Urinary bladder (tissue), 4 donors: ENCODE results near the gene BTBD19. TPM values are rescaled to one million over a fixed set of nuclear protein-coding genes. Genes with fewer than 3 reads are reported as not detected.

Source experiments
- DNase-seq: peaks from one replicate; pipeline ENCODE4 v3.0.0-alpha.2; 2015; ENCODE audit errors: extremely low spot score
- H3K27ac ChIP-seq: one replicate; pipeline ENCODE4 v1.5.1; 2013; ENCODE audit warnings: low read depth, mild to moderate bottlenecking, moderate library complexity
- H3K36me3 ChIP-seq: one replicate; pipeline ENCODE4 v1.6.1; 2013; ENCODE audit warnings: mild to moderate bottlenecking, moderate library complexity; ENCODE audit not compliant: insufficient read depth
- H3K4me1 ChIP-seq: one replicate; pipeline ENCODE4 v1.6.1; 2013; ENCODE audit warnings: mild to moderate bottlenecking, moderate library complexity; ENCODE audit not compliant: insufficient read depth
- H3K4me3 ChIP-seq: one replicate; pipeline ENCODE4 v1.5.1; 2013; ENCODE audit warnings: low read depth, low read length
- WGBS: extraction: QIAGEN DNeasy Blood & Tissue Kit; methylation state at CpG from one replicate; pipeline ENCODE4 v1.1.7; 2013; 5-methylcytosine and 5-hydroxymethylcytosine counted together
- polyA plus RNA-seq: library from polyadenylated mRNA; stranded (reverse); fragments of 200-250 nt; gene quantifications from one replicate; pipeline ENCODE4 v1.2.3, GENCODE V29; 2013
- total RNA-seq: library from RNA; depleted of rRNA; stranded (reverse); fragments of >200 nt; gene quantifications from one replicate; pipeline ENCODE4 v1.2.3, GENCODE V29; 2014
- donor health status: healthy with polysubstance abuse.
- donor health status: healthy.

BTBD19 gene
- total and polyA plus RNA-seq, 2 donors = 4.3 to 5.3 TPM

DNA sequence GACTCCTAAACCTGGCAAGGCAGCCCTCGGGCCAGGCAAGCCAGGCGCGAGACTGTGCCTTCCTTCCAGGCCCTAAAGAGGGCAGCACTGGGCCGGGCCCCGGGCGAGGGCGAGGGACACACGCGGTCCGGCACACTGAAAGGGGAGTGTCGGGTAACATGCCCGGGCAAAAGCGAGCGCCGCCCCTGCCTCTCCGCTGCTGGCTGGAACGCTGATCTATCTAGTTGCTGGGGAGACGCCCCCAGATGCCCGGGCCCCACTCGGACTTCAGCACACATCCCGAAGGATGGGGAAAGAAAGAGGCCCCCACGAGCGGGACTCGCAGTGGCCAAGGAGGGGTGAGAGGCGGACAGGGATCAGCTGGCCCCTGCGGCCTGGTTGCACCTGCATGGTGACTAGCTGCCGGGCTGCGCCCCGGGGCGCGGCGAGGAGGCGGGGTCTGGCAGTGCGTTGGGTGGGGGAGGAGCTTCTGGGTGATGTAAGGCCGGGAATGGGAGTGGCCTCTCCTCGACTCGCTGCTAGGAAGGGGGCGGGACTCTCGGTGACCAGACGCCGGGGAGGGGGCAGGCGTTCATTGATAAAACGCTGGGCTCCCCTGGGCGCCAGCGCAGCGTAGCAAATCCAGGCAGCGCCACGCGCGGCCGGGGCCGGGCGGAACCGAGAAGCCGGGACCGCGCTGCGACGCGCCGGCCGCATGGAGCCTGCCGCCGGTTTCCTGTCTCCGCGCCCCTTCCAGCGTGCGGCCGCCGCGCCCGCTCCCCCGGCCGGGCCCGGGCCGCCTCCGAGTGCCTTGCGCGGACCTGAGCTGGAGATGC lies 8.3 kb upstream of the BTBD19 start, which contains the start of gene PLK3:
TSS of gene PLK3 (plus strand) at position 608 of the 815 bp plus-strand sequence. CDS start at position 695, 87 bp downstream.
- no peaks in the 10 kb centered on the region for H3K36me3 ChIP-seq
- DNase-seq = peak; percentile 93
- no peaks in the 10 kb centered on the region for H3K4me1 ChIP-seq
- under 1% methylated on average over 79 of the region's 79 CpGs for WGBS
- peak within 1 kb of the TSS; percentile 83 for H3K27ac ChIP-seq
- peak within 1 kb of the TSS; percentile 77 for H3K4me3 ChIP-seq

DNA sequence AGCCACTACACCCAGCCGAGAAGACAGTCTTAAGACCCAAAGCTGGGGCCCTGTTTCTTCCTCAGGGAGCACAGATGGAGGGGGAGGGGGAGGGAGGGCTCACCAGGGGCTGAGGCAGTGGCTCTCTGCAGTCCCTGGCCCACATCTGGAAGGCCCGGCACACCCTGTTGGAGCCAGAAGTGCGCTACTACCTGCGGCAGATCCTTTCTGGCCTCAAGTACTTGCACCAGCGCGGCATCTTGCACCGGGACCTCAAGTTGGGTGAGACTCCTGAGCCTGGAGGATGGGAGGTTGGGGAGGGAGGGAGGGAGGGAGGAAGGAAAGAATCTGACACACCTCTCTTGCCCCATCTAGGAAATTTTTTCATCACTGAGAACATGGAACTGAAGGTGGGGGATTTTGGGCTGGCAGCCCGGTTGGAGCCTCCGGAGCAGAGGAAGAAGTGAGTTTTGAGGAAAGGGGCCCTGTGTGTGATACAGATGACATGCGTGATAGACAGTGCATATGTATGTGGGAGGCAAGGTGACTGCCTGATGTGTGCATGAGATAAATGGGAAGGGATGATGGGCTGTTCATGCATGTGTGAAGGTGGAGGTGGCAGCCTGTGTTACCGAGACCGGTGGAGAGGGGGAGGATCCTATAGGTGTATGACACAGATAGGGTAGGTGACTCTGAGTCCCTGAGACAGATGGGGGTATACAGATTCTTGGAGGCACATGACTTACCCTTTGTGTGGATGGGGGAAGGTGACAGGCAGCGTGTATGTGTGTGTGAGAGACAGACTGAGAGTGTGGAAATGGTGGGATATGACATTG lies 6.6 kb upstream of the BTBD19 start:
- Histone ChIP-seq H3K36me3 (no peaks in the 10 kb centered on the region), H3K27ac (peak overlapping the region; percentile 53), H3K4me1 (no peaks in the 10 kb centered on the region), H3K4me3 (peak overlapping the region; percentile 5)
- WGBS = 69% methylated on average over 13 of the region's 13 CpGs
- DNase-seq = no peak

DNA sequence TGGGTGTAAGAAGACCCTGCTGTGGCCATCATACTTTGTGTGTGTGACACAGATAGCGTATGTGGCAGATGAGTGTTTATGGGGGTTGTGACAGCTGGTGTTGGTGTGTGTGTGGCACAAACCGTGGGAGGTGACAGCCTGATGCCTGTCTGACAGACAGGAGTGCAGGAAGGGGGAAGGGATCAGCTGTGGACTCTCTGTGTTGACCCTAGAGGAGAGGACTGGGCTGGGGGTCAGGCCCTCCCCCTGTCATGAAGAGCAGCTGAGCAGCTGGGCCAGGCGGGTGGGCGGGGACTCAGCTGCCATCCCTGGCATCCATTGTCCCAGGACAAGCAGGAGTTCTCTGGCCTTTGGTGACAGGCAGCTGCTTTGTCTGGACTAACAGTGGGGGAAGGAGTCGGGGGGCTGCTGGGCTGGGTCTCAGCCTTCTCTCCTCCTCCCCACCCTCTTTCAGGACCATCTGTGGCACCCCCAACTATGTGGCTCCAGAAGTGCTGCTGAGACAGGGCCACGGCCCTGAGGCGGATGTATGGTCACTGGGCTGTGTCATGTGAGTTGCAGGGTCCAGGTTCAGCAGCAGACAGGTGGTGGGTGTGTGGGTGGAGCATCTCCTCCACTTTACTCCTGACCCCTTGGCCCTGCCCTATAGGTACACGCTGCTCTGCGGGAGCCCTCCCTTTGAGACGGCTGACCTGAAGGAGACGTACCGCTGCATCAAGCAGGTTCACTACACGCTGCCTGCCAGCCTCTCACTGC lies 5.8 kb upstream of the BTBD19 start:
- H3K4me1 ChIP-seq = no peaks in the 10 kb centered on the region
- DNase-seq = no peak
- no peak overlapping the region for H3K27ac ChIP-seq
- H3K36me3 ChIP-seq = no peaks in the 10 kb centered on the region
- 85% methylated on average over 13 of the region's 13 CpGs for WGBS
- H3K4me3 ChIP-seq = no peak overlapping the region

DNA sequence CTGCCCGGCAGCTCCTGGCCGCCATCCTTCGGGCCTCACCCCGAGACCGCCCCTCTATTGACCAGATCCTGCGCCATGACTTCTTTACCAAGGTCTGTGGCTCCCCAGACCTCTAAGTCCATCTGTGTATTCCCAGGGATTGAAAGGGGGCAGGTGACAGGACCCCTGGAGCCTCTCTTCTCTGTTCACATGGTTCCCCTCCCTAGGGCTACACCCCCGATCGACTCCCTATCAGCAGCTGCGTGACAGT lies 5.3 kb upstream of the BTBD19 start:
- DNase-seq = no peak
- no peaks in the 10 kb centered on the region for H3K36me3 ChIP-seq
- no peak overlapping the region for H3K27ac ChIP-seq
- 93% methylated on average over 9 of the region's 9 CpGs for WGBS
- H3K4me3 ChIP-seq = no peak overlapping the region
- no peaks in the 10 kb centered on the region for H3K4me1 ChIP-seq

DNA sequence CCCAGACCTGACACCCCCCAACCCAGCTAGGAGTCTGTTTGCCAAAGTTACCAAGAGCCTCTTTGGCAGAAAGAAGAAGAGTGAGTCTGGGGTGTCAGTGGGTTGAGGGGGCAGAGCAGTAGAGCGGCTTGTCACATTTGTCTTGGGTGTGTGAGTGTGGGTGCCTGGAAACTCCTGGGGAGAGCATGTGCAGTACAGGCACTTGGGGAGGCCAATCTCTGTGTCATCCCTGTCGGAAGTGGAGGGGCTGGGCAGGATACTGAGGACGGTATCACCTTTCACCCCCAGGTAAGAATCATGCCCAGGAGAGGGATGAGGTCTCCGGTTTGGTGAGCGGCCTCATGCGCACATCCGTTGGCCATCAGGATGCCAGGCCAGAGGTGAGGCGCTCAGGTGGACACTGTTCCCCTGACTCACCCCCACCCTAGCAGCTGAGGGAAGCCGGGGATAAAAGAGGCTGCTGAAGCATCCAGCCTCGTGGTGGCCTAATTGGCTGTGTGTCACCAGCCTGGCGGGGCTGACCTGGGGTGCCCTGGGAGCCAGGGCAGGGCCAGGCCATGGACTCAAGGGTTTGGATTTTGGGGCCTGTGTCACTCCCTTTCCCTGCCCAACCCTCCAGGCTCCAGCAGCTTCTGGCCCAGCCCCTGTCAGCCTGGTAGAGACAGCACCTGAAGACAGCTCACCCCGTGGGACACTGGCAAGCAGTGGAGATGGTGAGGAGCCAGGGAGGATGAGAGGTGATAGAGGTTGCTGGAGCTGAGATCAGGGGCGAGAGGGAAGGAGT lies 4.8 kb upstream of the BTBD19 start:
- H3K4me3 ChIP-seq = no peak overlapping the region
- H3K36me3 ChIP-seq = no peaks in the 10 kb centered on the region
- no peaks in the 10 kb centered on the region for H3K4me1 ChIP-seq
- WGBS = 89% methylated on average over 13 of the region's 13 CpGs
- DNase-seq = no peak
- H3K27ac ChIP-seq = no peak overlapping the region

DNA sequence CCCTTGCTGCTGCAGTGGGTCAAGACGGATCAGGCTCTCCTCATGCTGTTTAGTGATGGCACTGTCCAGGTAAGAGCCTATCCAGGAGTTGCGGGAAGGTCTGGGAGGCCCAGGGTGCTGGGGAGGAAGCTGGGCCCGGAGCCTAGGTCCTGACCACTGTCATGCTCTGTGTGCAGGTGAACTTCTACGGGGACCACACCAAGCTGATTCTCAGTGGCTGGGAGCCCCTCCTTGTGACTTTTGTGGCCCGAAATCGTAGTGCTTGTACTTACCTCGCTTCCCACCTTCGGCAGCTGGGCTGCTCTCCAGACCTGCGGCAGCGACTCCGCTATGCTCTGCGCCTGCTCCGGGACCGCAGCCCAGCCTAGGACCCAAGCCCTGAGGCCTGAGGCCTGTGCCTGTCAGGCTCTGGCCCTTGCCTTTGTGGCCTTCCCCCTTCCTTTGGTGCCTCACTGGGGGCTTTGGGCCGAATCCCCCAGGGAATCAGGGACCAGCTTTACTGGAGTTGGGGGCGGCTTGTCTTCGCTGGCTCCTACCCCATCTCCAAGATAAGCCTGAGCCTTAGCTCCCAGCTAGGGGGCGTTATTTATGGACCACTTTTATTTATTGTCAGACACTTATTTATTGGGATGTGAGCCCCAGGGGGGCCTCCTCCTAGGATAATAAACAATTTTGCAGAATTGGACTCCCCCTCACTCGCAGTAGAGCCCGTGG lies 2.9 kb upstream of the BTBD19 start:
- H3K36me3 ChIP-seq = no peaks in the 10 kb centered on the region
- no peak for DNase-seq
- no peaks in the 10 kb centered on the region for H3K4me1 ChIP-seq
- WGBS = 92% methylated on average over 20 of the region's 20 CpGs
- no peak overlapping the region for H3K27ac ChIP-seq
- H3K4me3 ChIP-seq = no peak overlapping the region

DNA sequence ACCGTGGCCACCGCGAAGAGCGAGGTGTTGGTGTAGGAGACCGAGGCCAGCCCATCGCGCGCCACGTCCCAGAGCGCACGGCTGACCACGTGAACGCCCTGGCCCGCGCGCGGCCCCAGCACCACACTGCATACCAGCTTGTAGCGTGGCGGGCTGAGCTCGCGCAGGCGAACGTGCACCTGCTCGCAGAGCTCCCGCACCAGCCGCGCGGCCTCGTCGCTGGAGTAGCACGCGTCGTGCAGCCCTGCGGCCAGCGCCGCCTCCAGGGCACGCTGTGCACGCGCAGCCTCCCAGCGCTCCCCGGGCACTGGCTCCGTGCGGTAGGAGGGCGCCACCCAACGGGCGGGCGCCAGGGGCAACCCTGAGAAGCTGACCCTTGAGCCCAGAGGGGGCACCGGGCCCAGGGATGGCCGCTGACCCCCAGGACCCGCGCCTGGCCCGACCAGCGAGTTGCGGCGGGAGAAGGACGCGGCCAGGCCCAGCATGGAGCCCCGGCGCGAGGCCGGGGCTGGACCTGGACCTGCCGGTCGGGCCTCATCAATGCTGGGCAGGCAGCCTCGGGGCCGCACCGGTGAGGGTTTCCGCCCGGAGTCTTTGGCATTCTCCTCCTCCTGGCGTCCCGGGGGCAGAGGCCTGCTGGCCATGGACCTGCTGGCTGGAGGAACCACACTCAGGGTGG lies 2.2 kb upstream of the BTBD19 start:
- WGBS = 94% methylated on average over 70 of the region's 70 CpGs
- H3K36me3 ChIP-seq = no peaks in the 10 kb centered on the region
- no peaks in the 10 kb centered on the region for H3K4me1 ChIP-seq
- H3K27ac ChIP-seq = peak overlapping the region; percentile 100
- no peak overlapping the region for H3K4me3 ChIP-seq
- DNase-seq = no peak

DNA sequence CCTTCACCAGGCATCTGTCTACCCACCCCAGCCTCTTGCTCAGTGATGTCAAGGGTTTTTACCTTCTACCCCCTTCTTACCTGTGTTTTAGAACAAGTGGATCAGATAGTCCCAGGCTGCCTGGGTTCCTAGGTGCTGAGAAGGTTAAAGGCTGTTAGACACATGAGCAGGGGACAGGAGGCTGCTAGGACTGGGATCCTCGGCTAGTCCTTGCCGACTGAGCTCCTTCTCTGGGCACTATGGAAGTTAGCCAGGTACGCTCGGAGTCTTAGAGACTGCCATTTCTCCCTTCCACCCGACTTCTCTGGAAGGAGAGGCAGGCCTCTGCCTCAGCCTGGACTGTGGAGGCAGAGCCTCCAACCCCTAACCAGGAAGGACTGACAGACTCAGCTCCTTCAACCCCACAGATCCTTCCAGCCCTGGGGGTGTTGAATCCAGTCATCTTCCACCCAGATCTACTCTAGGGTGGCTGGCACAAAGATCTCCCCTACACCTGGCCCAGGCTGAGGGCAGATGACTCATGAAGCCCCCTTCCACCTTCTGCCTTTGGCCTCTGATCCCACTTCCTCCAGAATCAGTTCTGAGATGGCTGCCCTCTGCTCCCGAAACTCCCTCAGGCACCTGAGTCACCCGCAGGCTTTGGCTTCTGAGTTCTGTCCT lies 1.5 kb upstream of the BTBD19 start, which contains the start of gene DYNLT4:
TSS of gene DYNLT4 (minus strand) at position 648 of the 660 bp plus-strand sequence. CDS start 683 bp downstream, outside the sequence.
- H3K4me3 ChIP-seq = no peak within 1 kb of the TSS
- WGBS = 46% methylated on average over 7 of the region's 7 CpGs
- no peaks in the 10 kb centered on the region for H3K4me1 ChIP-seq
- H3K36me3 ChIP-seq = no peaks in the 10 kb centered on the region
- no peak for DNase-seq
- H3K27ac ChIP-seq = peak within 1 kb of the TSS; percentile 100

DNA sequence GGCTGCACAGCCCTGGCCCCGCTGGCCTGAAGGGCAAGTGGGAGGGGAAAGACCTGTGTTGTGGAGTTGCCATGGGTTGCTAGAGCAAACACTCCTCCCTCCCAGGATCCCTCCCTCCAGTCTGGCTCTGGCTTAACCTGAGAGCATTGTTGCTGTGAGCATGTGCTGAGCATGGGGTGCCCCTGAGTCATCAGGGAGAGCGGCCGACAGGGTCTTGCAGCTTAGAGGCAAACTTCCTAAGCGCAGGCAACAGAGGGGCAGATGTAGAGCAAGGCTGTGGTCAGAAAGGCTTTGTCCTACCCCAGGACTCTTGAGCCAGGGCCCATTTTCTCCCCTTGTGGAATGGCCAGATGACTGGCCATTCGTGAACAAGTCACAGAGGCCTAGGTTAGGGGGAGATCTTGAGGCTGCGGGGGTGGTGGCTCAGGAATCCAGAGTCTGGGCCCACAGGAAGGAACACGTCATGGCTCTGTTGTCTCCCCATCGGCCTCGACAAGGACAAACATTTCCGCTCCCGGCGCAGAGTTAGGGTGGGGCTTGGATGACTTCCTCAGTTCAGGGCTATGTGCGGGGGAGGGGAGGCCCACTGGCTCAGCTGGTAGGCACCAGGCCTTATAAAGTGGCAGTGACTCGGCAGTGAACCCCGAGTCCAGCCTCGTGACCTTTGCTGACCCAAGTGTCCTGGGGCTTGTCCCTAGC lies 810 bp upstream of the BTBD19 start:
- Histone ChIP-seq H3K27ac (peak overlapping the region; percentile 100), H3K36me3 (no peaks in the 10 kb centered on the region), H3K4me1 (no peaks in the 10 kb centered on the region), H3K4me3 (no peak overlapping the region)
- WGBS = 2% methylated on average over 16 of the region's 16 CpGs
- DNase-seq = peak; percentile 93

DNA sequence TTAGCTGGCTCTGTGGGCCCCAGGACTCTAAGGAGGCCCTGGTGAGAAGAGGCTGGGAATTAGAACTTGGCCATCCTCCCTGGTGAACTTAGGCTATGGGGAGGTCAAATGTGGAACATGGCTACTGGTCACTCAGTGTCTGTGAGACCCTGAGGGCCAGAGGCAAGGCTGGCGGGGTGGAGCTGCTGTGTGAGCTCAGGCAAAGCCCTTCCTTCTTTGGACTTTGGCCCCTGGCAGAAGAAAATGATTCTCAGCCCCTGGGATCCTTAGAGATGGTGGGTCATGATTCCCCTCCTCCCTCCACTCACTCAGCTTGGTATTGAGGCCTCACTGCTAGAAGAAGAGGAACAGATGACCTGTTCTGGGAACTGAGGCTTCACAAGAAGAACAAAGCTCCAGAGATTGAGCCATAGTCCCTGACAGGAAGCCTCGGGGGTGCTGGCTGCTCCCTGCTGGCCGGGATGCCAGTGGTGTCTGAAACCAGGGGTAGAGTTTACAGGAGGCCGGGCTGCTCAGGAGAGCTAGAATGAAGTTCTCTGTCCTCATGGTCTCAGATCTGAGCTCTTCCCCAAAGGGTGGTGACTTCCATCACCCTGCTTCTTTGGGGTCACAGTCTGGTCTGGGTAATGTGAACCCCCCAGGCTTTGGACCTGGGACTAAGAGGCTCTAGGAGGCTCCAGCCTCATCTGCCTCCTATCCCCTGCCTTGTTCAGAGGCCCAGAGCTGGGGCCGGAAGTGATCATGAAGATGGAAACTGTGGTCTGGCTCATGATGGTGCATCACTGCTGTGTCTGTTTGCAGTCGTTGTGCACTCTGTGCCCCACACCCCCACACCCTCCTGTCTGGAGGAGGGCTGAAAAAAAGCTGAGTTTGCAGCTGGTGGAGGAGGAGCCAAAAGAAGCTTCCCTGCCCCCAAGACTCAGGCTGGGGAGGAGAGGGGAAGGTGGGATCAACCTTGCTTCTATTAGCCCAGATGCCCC lies 905 bp downstream of the BTBD19 start:
- no peaks in the 10 kb centered on the region for H3K4me1 ChIP-seq
- no peak for DNase-seq
- peak overlapping the region; percentile 100 for H3K27ac ChIP-seq
- 28% methylated on average over 6 of the region's 6 CpGs for WGBS
- H3K4me3 ChIP-seq = no peak overlapping the region
- no peaks in the 10 kb centered on the region for H3K36me3 ChIP-seq
